Activated CD8-positive, alpha-beta T cell treated with anti-CD3 and anti-CD28 coated beads, Interleukin-2, amount 10 ng/mL, durations not matched to agents 7 days and 5 days (primary cell): ENCODE results near the gene UBXN7. TPM values are rescaled to one million over a fixed set of nuclear protein-coding genes. Genes with fewer than 3 reads are reported as not detected.
"Not testable (repeated sequence)": the region's sequence is repeated elsewhere in the genome, so short reads cannot be mapped to it uniquely, and the experiment has no call there.

Experiments
- ATAC-seq: fragments of 150-1000 bp; cut with Tn5 transposase; one replicate; pipeline ENCODE4 v1.10.0; 2021; ENCODE audit warnings: moderate library complexity
- CTCF ChIA-PET: fragments of 350-600 bp; sonication (Branson Sonifier 250); formaldehyde crosslinking; loops from one replicate; lab custom pipeline; 2021; ENCODE audit warnings: antibody characterized with exemption; lab: Charles Lee
- POLR2A ChIA-PET: fragments of 350-600 bp; sonication (Branson Sonifier 250); formaldehyde crosslinking; loops from one replicate; lab custom pipeline; 2021; ENCODE audit warnings: antibody characterized with exemption; lab: Charles Lee
- DNase-seq: peaks from one replicate; pipeline ENCODE4 v3.0.0-alpha.2; 2020
- H3K27ac Mint-ChIP-seq: one replicate; pipeline ENCODE4 v1.8.0; 2021; ENCODE audit warnings: mild to moderate bottlenecking, mixed read lengths
- H3K27me3 Mint-ChIP-seq: one replicate; pipeline ENCODE4 v1.8.0; 2021; ENCODE audit warnings: low read depth, mixed read lengths
- H3K36me3 Mint-ChIP-seq: one replicate; pipeline ENCODE4 v1.8.0; 2021; ENCODE audit warnings: low read depth, mixed read lengths
- H3K4me1 Mint-ChIP-seq: one replicate; pipeline ENCODE4 v1.8.0; 2021; ENCODE audit warnings: low read depth, mixed read lengths
- H3K4me3 Mint-ChIP-seq: one replicate; pipeline ENCODE4 v1.8.0; 2021; ENCODE audit warnings: mild to moderate bottlenecking, mixed read lengths
- H3K9me3 Mint-ChIP-seq: one replicate; pipeline ENCODE4 v1.8.0; 2022; ENCODE audit warnings: mixed read lengths; ENCODE audit not compliant: insufficient read depth
- total RNA-seq, 2 experiments: library from RNA; stranded (reverse); gene quantifications; one replicate each; pipeline ENCODE4 v1.2.3, GENCODE V29; 2021

Gene UBXN7
- total RNA-seq, 2 experiments from 2014 or later = 43.5 to 45.1 TPM

DNA sequence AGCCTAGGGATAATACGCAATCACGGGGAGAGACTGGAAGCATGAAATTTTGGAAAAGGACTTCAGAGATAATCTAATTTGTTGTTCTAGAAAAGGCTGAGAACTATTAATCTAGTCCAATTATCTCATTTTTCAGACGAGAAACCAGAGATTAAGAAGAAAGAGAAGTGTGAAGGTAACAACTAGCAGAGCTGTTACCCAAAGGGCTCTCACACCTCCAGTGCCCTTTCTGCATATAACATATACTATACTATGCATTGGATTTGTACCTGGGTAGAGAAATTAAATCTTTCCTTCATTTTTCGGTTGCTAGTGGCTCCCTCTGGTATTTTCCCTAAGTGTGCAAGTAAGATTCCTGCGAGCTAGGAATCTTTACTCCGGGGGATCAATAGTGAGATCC lies 80.7 kb downstream of the UBXN7 start:
- no peak overlapping the region for H3K4me3 Mint-ChIP-seq
- no peak overlapping the region for H3K27ac Mint-ChIP-seq
- peaks cover 19% of the 10 kb centered on the region for H3K36me3 Mint-ChIP-seq
- ChIA-PET CTCF (no interaction called here), POLR2A (no interaction called here)
- H3K4me1 Mint-ChIP-seq = no peaks in the 10 kb centered on the region
- DNase-seq (no peak), ATAC-seq (no peak)
- no peaks in the 10 kb centered on the region for H3K9me3 Mint-ChIP-seq
- no peaks in the 10 kb centered on the region for H3K27me3 Mint-ChIP-seq

GRCh38 chr3:196350067-196350466 lies 82.2 kb downstream of the UBXN7 start:
- H3K4me1 Mint-ChIP-seq = no peaks in the 10 kb centered on the region
- DNase-seq = no peak
- CTCF ChIA-PET = no interaction called here
- H3K4me3 Mint-ChIP-seq = no peak overlapping the region
- no peaks in the 10 kb centered on the region for H3K27me3 Mint-ChIP-seq
- POLR2A ChIA-PET = no interaction called here
- peaks cover 7% of the 10 kb centered on the region for H3K36me3 Mint-ChIP-seq
- no peak for ATAC-seq
- no peaks in the 10 kb centered on the region for H3K9me3 Mint-ChIP-seq
- H3K27ac Mint-ChIP-seq = no peak overlapping the region

GRCh38 chr3:196348698-196349097 lies 83.5 kb downstream of the UBXN7 start:
- no peak overlapping the region for H3K27ac Mint-ChIP-seq
- H3K36me3 Mint-ChIP-seq = peaks cover 4% of the 10 kb centered on the region
- POLR2A ChIA-PET = no interaction called here
- CTCF ChIA-PET = no interaction called here
- no peaks in the 10 kb centered on the region for H3K9me3 Mint-ChIP-seq
- H3K4me3 Mint-ChIP-seq = no peak overlapping the region
- no peaks in the 10 kb centered on the region for H3K4me1 Mint-ChIP-seq
- no peaks in the 10 kb centered on the region for H3K27me3 Mint-ChIP-seq
- ATAC-seq (no peak), DNase-seq (no peak)

DNA sequence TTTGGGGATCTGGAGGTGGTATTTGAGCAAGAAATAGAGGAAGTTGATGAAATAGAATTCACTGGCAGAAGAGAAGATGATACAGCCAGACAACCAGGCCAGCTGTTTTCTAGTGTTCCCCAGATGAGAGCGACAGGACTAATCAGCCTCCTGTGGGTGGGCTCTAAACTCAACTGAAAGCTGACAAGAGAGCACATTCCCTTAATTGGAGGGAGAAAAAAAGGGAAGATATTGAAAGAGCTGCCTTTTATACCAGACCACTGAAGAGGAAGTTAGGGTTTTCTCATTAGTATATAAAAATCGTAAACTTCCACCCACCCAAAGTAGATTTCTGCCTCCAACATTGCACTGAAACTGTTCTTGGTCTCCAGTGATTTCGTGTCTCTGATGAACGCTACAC lies 87.6 kb downstream of the UBXN7 start:
- no peak overlapping the region for H3K27ac Mint-ChIP-seq
- POLR2A ChIA-PET = no interaction called here
- DNase-seq = no peak

DNA sequence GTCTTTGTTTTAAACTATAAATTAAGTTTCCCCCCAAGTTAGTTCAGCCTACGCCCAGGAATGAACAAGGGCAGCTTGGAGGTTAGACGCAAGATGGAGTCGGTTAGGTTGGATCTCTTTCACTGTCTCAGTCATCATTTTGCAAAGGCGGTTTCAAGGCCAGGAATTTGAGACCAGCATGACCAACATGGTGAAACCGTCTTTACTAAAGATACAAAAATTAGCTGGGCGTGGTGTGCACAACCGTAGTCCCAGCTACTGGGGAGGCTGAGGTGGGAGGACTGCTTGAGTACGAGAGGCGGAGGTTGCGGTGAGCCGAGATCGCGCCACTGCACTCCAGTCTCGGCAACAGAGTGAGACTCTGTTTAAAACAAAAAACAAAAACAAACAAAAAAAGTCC lies 88.3 kb downstream of the UBXN7 start:
- H3K27me3 Mint-ChIP-seq, DNase-seq, H3K4me3 Mint-ChIP-seq, H3K27ac Mint-ChIP-seq, POLR2A ChIA-PET, H3K4me1 Mint-ChIP-seq, ATAC-seq, H3K36me3 Mint-ChIP-seq, CTCF ChIA-PET, H3K9me3 Mint-ChIP-seq: not testable (repeated sequence)

More for the DNA sequence above, 87.6 kb downstream of the UBXN7 start:
- Mint-ChIP-seq H3K4me1 (no peaks in the 10 kb centered on the region), H3K27me3 (peaks cover 4% of the 10 kb centered on the region), H3K9me3 (no peaks in the 10 kb centered on the region), H3K36me3 (no peaks in the 10 kb centered on the region), H3K4me3 (no peak overlapping the region)
- CTCF ChIA-PET = no interaction called here
- no peak for ATAC-seq

- ChIA-PET POLR2A (no interaction called here), CTCF (no interaction called here)
- DNase-seq = no peak
- no peaks in the 10 kb centered on the region for H3K9me3 Mint-ChIP-seq
- H3K4me1 Mint-ChIP-seq = no peaks in the 10 kb centered on the region
- H3K4me3 Mint-ChIP-seq = no peak overlapping the region
- H3K36me3 Mint-ChIP-seq = no peaks in the 10 kb centered on the region
- peaks cover 4% of the 10 kb centered on the region for H3K27me3 Mint-ChIP-seq
- no peak for ATAC-seq
- H3K27ac Mint-ChIP-seq = no peak overlapping the region
These were observed 91.1 kb downstream of the UBXN7 start for GRCh38 chr3:196341137-196341536.

DNA sequence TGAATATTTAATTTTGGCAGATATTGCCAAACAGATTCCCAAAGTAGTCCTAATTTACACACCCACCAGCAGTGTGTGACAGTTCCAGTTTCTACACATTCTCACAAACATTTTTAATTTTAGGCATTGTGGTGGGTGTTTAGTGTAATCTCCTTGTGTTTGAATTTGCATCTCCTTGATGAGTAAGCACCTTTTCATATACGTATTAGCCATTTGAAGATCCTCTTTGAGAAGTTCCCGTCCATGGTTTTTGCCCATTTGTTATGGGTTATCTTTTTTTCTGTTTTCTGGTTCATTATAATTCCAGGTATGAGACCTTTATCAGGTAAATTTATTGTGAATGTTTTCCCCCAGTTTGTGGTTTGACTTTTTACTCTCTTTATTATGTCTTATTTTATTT lies 91.8 kb downstream of the UBXN7 start:
- no peak for ATAC-seq
- CTCF ChIA-PET = no interaction called here
- Mint-ChIP-seq H3K4me3 (no peak overlapping the region), H3K27me3 (peaks cover 4% of the 10 kb centered on the region), H3K4me1 (no peaks in the 10 kb centered on the region), H3K9me3 (no peaks in the 10 kb centered on the region), H3K36me3 (no peaks in the 10 kb centered on the region), H3K27ac (no peak overlapping the region)
- DNase-seq = no peak
- POLR2A ChIA-PET = no interaction called here

- Mint-ChIP-seq H3K36me3 (no peaks in the 10 kb centered on the region), H3K4me1 (no peaks in the 10 kb centered on the region), H3K4me3 (no peak overlapping the region), H3K9me3 (no peaks in the 10 kb centered on the region), H3K27me3 (peaks cover 4% of the 10 kb centered on the region), H3K27ac (no peak overlapping the region)
- ATAC-seq = no peak
- no peak for DNase-seq
- ChIA-PET CTCF (no interaction called here), POLR2A (interaction anchor here (0.5 kb wide), 1 partner anchor 267 kb away, joined by 3 read pairs; no protein-coding TSS in a partner anchor)
These were observed 92.6 kb downstream of the UBXN7 start for GRCh38 chr3:196339493-196340254.

DNA sequence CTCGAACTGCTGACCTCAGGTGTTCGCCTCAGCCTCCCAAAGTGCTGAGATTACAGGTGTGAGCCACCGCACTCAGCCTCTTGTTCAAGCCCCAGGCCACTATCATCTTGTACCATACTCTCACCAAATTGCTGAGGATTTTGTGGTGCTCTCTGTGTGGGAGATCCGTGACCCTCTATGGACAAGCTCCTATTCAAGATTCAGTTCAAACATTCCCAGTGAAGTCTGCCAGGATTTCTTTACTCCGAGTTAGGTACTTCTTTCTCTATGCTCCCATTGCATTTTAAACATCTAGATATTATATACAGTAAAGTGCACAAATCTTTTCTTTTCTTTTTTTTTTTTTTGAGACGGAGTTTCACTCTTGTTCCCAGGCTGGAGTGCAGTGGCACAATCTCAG lies 93.2 kb downstream of the UBXN7 start:
- H3K27ac Mint-ChIP-seq = no peak overlapping the region
- no peaks in the 10 kb centered on the region for H3K9me3 Mint-ChIP-seq
- CTCF ChIA-PET = no interaction called here
- H3K4me1 Mint-ChIP-seq = no peaks in the 10 kb centered on the region
- peaks cover 4% of the 10 kb centered on the region for H3K27me3 Mint-ChIP-seq
- no peak for DNase-seq
- POLR2A ChIA-PET = interaction anchor here (0.5 kb wide), 1 partner anchor 267 kb away, joined by 3 read pairs; no protein-coding TSS in a partner anchor
- H3K36me3 Mint-ChIP-seq = no peaks in the 10 kb centered on the region
- ATAC-seq = no peak
- no peak overlapping the region for H3K4me3 Mint-ChIP-seq

DNA sequence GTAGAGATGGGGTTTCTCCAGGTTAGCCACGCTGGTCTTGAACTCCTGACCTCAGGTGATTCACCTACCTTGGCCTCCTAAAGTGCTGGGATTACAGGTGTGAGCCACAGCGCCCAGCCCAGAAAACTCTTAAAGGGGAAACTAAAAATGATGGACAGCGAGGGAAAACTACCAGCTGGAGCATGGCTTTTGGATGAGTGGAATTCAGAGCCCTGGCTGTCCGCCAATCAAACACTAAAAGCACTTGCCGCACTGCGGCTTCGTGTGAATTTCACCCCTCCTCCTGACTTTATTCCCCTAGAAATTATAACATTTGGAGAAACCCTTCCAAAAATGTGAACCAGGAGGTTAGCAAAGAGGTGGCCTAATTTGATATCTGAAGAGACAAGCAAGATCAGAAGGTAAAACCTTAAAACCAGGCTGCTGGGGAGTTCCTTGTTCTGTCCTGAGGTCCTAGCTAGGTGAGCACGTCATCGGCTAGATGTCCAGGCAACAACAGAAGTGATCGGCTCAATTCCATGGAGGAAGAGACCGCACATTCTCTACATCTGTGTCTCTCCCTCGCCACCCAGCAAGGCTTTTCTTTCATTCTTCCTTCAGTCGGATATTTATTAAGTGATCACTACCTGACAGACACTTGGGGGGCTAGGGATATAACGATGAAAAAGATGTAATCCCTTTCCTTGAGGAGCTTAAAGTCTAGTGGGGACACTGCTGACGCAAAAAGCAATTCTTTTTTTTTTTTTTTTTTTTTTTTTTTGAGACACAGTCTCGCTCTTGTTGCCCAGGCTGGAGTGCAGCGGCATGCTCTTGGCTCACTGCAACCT lies 95.7 kb downstream of the UBXN7 start:
- Mint-ChIP-seq H3K27ac (no peak overlapping the region), H3K9me3 (no peaks in the 10 kb centered on the region), H3K36me3 (no peaks in the 10 kb centered on the region), H3K4me3 (no peak overlapping the region), H3K4me1 (no peaks in the 10 kb centered on the region), H3K27me3 (peaks cover 6% of the 10 kb centered on the region)
- ChIA-PET CTCF (no interaction called here), POLR2A (no interaction called here)
- DNase-seq (no peak), ATAC-seq (no peak)

GRCh38 chr3:196335503-196335948 lies 96.7 kb downstream of the UBXN7 start:
- POLR2A ChIA-PET = no interaction called here
- no peak for DNase-seq
- no peak for ATAC-seq
- CTCF ChIA-PET = no interaction called here
- H3K27me3 Mint-ChIP-seq = peaks cover 6% of the 10 kb centered on the region
- H3K9me3 Mint-ChIP-seq = no peaks in the 10 kb centered on the region
- H3K27ac Mint-ChIP-seq = no peak overlapping the region
- no peaks in the 10 kb centered on the region for H3K36me3 Mint-ChIP-seq
- H3K4me1 Mint-ChIP-seq = no peaks in the 10 kb centered on the region
- no peak overlapping the region for H3K4me3 Mint-ChIP-seq

- CTCF ChIA-PET = no interaction called here
- Mint-ChIP-seq H3K27me3 (peaks cover 4% of the 10 kb centered on the region), H3K36me3 (no peaks in the 10 kb centered on the region), H3K4me1 (no peaks in the 10 kb centered on the region), H3K9me3 (no peaks in the 10 kb centered on the region), H3K27ac (no peak overlapping the region), H3K4me3 (no peak overlapping the region)
- POLR2A ChIA-PET = no interaction called here
- no peak for DNase-seq
- no peak for ATAC-seq
These were observed 97.2 kb downstream of the UBXN7 start for GRCh38 chr3:196334982-196335381.
